GM18498 (cell line): Measurements from ENCODE around the gene AIPL1.

ENCODE experiments used
- ATAC-seq: cut with Tn5 transposase; IDR thresholded peaks from one replicate; pipeline ENCODE4 v1.9.1; 2021; ENCODE audit warnings: mild to moderate bottlenecking, moderate library complexity; ENCODE audit not compliant: unreplicated experiment

Gene AIPL1

DNA sequence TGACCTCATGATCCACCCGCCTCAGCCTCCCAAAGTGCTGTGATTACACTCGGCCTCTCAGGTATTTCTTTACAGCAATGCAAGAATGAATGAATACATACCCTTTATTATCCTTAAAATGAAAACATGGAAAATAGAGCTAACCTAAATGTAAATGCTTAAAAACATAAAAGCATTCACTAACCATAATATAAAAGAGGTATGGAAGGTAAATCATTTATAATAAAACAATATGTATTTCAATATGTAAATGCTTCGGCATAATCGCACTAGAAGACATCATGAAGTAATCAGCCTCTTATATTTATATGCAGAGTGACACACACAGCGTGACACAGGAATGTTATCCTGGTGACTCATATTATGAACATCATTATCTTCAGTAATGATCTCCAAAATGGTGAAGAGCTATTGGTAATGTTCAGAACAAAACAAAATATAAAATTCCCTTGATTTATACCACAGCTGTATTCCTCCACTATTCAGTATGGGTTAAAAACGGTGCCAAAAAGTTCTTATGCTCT lies 53.9 kb downstream of the AIPL1 start:
- ATAC-seq: no peak

DNA sequence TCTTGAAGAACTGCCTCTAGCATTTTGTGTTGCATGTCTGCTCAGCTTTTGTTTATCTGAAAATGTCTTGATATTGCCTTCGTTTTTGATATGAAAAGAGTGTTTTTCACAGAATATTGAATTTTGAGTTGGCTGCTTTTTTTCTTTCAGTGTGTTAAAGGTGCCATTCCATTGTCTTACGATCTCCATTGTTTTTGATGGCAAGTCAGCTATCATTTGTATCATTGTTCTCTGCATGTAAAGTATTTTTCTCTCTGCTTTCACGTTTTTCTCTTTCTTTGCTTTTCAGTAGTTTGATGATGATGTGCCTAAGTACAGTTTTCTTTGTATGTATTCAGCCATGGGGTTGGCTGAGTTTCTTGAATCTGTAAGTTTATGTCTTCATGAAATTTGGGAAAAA lies 57.0 kb downstream of the AIPL1 start:
- no peak for ATAC-seq

DNA sequence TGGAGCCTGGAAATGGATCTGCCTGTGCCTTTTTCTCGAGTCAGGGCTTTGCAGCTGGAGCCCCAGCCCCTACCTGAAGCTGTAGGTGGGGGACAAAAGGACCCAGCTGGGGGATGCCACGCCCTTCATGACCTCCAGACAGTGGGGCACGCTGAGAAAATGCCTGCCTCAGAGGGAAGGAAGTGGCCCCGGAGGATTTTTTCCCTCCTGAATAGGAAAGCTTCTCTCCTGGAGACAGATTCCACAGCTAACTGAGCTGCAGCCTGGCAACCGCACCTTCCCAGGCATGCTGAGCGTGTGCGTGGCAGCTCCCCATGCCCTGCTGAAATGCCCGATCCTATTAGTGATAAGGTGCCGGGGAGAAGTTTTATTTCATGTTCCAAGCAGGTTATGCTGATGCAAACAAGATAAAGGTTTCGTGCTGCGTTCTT lies 58.0 kb downstream of the AIPL1 start:
- no peak for ATAC-seq

DNA sequence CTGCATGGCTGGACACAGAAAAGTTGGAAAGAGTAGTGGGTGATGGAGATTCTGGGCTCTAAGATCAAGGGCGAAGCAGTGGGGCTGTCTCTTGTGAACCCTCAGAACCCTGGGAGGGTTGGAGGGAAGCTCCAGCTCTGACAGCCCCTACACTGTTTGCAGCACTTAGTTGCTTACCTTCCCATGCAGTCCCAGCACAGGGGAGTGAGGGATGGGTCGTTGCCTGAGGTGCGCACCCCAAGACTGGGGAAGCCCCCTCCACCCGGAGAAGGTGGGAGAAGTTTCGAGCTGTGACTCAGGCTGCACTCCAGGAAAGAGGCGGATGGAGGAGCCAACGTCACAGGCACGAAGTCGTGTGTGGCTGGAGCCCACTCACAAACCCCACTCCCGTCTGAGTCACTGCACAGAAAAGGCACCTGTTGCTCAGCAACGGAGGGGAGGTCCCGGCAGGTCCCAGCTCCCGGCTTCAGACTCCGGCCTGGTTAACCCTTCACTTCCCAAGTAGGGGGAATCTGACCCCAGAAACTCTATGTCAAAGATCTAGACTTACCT lies 60.1 kb downstream of the AIPL1 start:
- no peak for ATAC-seq

DNA sequence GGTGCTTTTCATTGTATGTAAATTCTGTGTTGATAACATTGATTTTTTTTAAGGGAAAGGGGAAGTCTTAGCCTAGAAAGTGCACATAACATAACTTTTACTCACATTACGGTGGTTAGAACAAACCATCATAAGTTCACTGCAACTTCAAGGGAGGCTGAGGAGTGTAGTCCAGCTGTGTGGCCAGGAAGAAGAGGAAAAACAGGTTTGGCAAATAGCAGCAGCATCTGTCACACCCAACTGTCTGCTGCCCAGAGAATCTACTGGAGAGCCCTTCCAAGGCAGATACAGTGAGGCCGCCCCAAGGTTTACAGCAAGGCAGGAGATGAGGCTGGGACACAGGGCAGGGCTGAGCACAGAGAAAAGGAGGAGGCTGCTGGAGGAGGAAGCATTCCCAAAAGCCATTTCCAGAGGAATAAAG lies 60.6 kb downstream of the AIPL1 start:
- ATAC-seq: no peak
